MCF 10A (cell line): ENCODE data around the gene DDX31. TPM values are rescaled to one million over a fixed set of nuclear protein-coding genes. Genes with fewer than 3 reads are reported as not detected.

Experiments
- BruUV-seq: library from RNA; stranded (reverse); fragments of 400-500 nt; replicated peaks from 2 replicates; lab custom pipeline; 2021; lab: Mats Ljungman, UMichigan
- CTCF ChIA-PET: fragments of 300-600 bp; sonication (Branson Sonifier 250); formaldehyde crosslinking; extraction: SDS; loops from one replicate; lab custom pipeline; 2021; ENCODE audit warnings: antibody characterized with exemption, inconsistent platforms; lab: Yijun Ruan, JAX
- POLR2A ChIA-PET: fragments of 300-600, 350-650 bp; sonication (Branson Sonifier 250); formaldehyde crosslinking; extraction: SDS; loops from one replicate; lab custom pipeline; 2020; ENCODE audit warnings: antibody characterized with exemption, inconsistent platforms; lab: Yijun Ruan, JAX
- DNase-seq: peaks from one replicate; pipeline ENCODE4 v3.0.0-alpha.2; 2018; ENCODE audit not compliant: unreplicated experiment
- H3K27ac Mint-ChIP-seq: one replicate; pipeline ENCODE4 v1.8.0; 2022; ENCODE audit warnings: mild to moderate bottlenecking, low read depth, mixed read lengths; ENCODE audit not compliant: unreplicated experiment
- H3K27me3 Mint-ChIP-seq: one replicate; pipeline ENCODE4 v1.8.0; 2022; ENCODE audit warnings: mixed read lengths; ENCODE audit not compliant: insufficient read depth, unreplicated experiment
- H3K36me3 Mint-ChIP-seq: one replicate; pipeline ENCODE4 v1.8.0; 2022; ENCODE audit warnings: mild to moderate bottlenecking, moderate library complexity, mixed read lengths; ENCODE audit not compliant: insufficient read depth, unreplicated experiment
- H3K4me1 Mint-ChIP-seq: one replicate; pipeline ENCODE4 v1.8.0; 2022; ENCODE audit warnings: mixed read lengths; ENCODE audit not compliant: insufficient read depth, unreplicated experiment
- H3K4me3 Mint-ChIP-seq: one replicate; pipeline ENCODE4 v1.8.0; 2022; ENCODE audit warnings: mild to moderate bottlenecking, moderate library complexity, mixed read lengths; ENCODE audit not compliant: unreplicated experiment
- H3K9me3 Mint-ChIP-seq: one replicate; pipeline ENCODE4 v1.8.0; 2022; ENCODE audit warnings: mixed read lengths; ENCODE audit not compliant: unreplicated experiment
- intact Hi-C: fragments of 100-400 bp; cut with micrococcal nuclease; formaldehyde crosslinking; loops from 2 replicates; pipeline ENCODE4 v1.14.1; 2022
- total RNA-seq: library from RNA; stranded (reverse); gene quantifications from 2 replicates; pipeline ENCODE4 v1.2.3, GENCODE V29; 2022
- TF ChIP-seq, protein P1 (sequence below): fragments of 200-600 bp; IDR thresholded peaks from one replicate; pipeline ENCODE4 v1.8.0; 2022; ENCODE audit warnings: antibody characterized with exemption, mild to moderate bottlenecking; ENCODE audit not compliant: unreplicated experiment

DDX31 gene
- total RNA-seq, 1 experiment from 2014 or later, result 28.8 TPM

DNA sequence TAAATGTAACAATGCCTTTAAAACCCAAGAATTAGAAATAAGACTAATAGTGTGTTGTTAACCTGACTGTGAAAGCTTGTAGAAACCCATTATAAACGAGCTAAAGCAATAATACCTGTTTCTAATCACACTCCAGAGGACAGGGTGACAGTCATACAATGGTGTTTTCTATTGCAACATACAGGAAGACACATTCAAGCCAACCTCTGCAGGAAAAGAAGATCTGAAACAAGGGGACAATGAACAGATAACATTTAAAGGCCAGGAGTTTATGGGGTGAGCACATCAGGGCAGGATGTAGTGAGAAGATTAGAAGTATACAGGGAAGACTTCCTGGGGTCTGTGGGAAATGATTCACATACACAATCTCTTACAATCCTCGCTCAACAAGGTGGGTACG, 73.6 kb downstream of the DDX31 start:
- H3K9me3 Mint-ChIP-seq, result no peaks in the 10 kb centered on the region
- no peak overlapping the region for H3K4me3 Mint-ChIP-seq
- H3K4me1 Mint-ChIP-seq, result no peaks in the 10 kb centered on the region
- TF ChIP-seq, protein P1, sequence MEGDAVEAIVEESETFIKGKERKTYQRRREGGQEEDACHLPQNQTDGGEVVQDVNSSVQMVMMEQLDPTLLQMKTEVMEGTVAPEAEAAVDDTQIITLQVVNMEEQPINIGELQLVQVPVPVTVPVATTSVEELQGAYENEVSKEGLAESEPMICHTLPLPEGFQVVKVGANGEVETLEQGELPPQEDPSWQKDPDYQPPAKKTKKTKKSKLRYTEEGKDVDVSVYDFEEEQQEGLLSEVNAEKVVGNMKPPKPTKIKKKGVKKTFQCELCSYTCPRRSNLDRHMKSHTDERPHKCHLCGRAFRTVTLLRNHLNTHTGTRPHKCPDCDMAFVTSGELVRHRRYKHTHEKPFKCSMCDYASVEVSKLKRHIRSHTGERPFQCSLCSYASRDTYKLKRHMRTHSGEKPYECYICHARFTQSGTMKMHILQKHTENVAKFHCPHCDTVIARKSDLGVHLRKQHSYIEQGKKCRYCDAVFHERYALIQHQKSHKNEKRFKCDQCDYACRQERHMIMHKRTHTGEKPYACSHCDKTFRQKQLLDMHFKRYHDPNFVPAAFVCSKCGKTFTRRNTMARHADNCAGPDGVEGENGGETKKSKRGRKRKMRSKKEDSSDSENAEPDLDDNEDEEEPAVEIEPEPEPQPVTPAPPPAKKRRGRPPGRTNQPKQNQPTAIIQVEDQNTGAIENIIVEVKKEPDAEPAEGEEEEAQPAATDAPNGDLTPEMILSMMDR, result no peak
- peaks cover 66% of the 10 kb centered on the region for H3K36me3 Mint-ChIP-seq
- no peak overlapping the region for H3K27ac Mint-ChIP-seq
- POLR2A ChIA-PET, result no interaction called here
- DNase-seq, result no peak
- H3K27me3 Mint-ChIP-seq, result no peaks in the 10 kb centered on the region
- intact Hi-C loops, result no loop called here
- CTCF ChIA-PET, result no interaction called here
- no TSS peak for BruUV-seq

DNA sequence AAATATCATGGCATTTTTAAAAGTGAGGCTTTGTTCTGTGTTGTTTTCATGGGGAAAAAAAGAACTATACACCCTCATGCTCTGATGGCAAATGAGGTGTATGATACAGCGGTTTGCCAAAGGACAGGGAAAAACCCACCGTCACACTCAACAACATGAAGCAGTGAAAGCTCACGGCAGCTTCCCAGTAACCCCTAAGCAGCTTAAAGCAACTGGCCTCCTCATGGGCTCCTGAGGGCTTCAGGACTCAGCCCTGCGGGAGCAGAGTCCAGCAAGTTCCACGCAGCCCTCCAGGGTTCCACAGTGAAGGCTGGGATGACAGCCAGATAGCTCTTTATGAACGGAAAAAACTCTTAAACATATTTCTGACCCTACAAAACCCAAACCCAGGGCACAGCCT, 74.5 kb downstream of the DDX31 start:
- no peaks in the 10 kb centered on the region for H3K9me3 Mint-ChIP-seq
- H3K36me3 Mint-ChIP-seq, result peaks cover 61% of the 10 kb centered on the region
- no peak overlapping the region for H3K27ac Mint-ChIP-seq
- no peaks in the 10 kb centered on the region for H3K4me1 Mint-ChIP-seq
- POLR2A ChIA-PET, result no interaction called here
- no TSS peak for BruUV-seq
- DNase-seq, result no peak
- no peak overlapping the region for H3K4me3 Mint-ChIP-seq
- CTCF ChIA-PET, result interaction anchor here (0.6 kb wide), 1 partner anchor 389 kb away, joined by 3 read pairs; no protein-coding TSS in a partner anchor
- TF ChIP-seq, protein P1, result no peak
- intact Hi-C loops, result no loop called here
- no peaks in the 10 kb centered on the region for H3K27me3 Mint-ChIP-seq

DNA sequence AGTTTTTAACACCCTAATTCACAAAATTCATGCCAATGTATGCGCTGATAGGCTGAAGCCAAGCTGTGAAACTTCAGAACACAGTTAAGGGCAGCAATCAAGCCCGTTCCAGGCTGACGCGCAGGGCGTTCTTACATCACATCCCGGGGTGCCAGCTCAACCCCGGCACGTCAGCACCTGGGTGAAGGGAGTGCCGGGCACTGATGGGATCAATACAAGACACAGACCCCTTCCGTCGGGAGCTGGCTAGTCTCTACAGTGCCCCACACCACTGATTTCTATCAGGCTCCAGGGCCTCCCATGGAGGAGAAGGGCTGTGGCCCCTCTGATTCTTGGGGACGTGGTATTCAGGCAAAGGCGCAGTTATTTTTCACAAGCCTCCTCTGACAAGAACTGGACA, 75.4 kb downstream of the DDX31 start:
- Mint-ChIP-seq H3K27me3 (no peaks in the 10 kb centered on the region), H3K36me3 (peaks cover 57% of the 10 kb centered on the region), H3K4me3 (no peak overlapping the region), H3K27ac (no peak overlapping the region), H3K4me1 (no peaks in the 10 kb centered on the region), H3K9me3 (no peaks in the 10 kb centered on the region)
- TF ChIP-seq, protein P1, result no peak
- POLR2A ChIA-PET, result no interaction called here
- no peak for DNase-seq
- CTCF ChIA-PET, result no interaction called here
- no TSS peak for BruUV-seq
- intact Hi-C loops, result no loop called here

DNA sequence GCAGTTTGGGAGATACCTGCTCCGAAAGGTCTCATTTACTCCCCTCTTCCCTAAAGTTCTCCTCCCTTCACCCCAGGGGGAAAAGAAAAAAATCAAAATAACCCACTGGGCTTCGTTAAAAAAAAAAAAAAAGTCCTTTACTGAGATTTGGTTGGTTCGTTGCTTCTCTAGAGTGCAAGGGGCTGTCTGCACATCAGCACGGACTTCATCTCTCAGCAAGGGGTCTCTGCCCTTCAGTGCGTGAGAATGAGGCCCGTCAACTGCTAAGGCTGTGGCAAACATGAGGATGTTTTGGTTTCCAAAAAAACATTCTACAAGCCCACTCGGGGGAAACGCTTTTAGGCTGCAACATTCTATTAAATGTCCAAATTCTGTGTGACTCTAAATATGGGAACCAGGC, 77.3 kb downstream of the DDX31 start:
- DNase-seq, result no peak
- Mint-ChIP-seq H3K4me1 (no peaks in the 10 kb centered on the region), H3K36me3 (peaks cover 44% of the 10 kb centered on the region), H3K27ac (no peak overlapping the region), H3K27me3 (no peaks in the 10 kb centered on the region), H3K4me3 (no peak overlapping the region), H3K9me3 (no peaks in the 10 kb centered on the region)
- CTCF ChIA-PET, result no interaction called here
- TF ChIP-seq, protein P1, result no peak
- intact Hi-C loops, result no loop called here
- no TSS peak for BruUV-seq
- POLR2A ChIA-PET, result no interaction called here
